Measurements from ENCODE around the gene PSMA5. TPM values are rescaled to one million over a fixed set of nuclear protein-coding genes. Genes with fewer than 3 reads are reported as not detected.
A peak's percentile ranks its signal among the peaks of the same experiment; 100 is the strongest.

The PSMA5 gene
- total RNA-seq, 2 experiments from 2014 or later: 192 to 210 TPM

GRCh38 chr1:109444346-109444745 lies 18.1 kb upstream of the PSMA5 start:
- no peaks in the 10 kb centered on the region for H3K4me1 Mint-ChIP-seq (ENCODE audit: low read depth)
- no peaks in the 10 kb centered on the region for H3K36me3 Mint-ChIP-seq (ENCODE audit: low read depth)

DNA sequence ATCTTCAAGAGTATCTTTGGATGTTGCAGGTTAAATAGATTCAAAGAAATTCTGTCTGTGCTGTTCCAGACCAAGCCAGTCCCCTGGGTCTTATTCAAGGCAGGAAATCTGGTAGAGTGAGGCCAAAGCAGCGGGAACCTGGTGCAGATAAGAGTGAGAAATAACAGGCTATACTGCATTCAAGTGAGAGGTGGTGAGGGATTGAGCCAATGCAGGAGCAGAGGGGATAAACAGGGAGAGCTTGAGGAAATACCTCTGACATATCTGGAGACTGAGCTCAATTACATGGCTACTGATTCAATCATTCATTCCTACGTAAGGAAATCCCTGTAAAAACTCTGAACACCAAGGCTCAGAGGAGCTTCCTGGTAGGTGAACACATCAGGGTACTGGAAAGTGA lies 17.2 kb upstream of the PSMA5 start:
- ATAC-seq (no peak), DNase-seq (no peak)
- TF ChIP-seq, protein P1, sequence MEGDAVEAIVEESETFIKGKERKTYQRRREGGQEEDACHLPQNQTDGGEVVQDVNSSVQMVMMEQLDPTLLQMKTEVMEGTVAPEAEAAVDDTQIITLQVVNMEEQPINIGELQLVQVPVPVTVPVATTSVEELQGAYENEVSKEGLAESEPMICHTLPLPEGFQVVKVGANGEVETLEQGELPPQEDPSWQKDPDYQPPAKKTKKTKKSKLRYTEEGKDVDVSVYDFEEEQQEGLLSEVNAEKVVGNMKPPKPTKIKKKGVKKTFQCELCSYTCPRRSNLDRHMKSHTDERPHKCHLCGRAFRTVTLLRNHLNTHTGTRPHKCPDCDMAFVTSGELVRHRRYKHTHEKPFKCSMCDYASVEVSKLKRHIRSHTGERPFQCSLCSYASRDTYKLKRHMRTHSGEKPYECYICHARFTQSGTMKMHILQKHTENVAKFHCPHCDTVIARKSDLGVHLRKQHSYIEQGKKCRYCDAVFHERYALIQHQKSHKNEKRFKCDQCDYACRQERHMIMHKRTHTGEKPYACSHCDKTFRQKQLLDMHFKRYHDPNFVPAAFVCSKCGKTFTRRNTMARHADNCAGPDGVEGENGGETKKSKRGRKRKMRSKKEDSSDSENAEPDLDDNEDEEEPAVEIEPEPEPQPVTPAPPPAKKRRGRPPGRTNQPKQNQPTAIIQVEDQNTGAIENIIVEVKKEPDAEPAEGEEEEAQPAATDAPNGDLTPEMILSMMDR (IDR thresholded peaks at IDR 0.05): no peak
- POLR2A ChIA-PET: interaction anchor here (1.0 kb wide), 1 partner anchor 458 kb away, joined by 3 read pairs; no protein-coding TSS in a partner anchor
- Mint-ChIP-seq H3K4me3 (no peak overlapping the region), H3K36me3 (ENCODE audit: low read depth) (no peaks in the 10 kb centered on the region), H3K4me1 (ENCODE audit: low read depth) (no peaks in the 10 kb centered on the region), H3K27ac (no peak overlapping the region), H3K27me3 (peaks cover 13% of the 10 kb centered on the region), H3K9me3 (no peaks in the 10 kb centered on the region)
- CTCF ChIA-PET: interaction anchor here (2.5 kb wide), 1 partner anchor 89 kb away, joined by 6 read pairs; no protein-coding TSS in a partner anchor
- intact Hi-C loops (cut with micrococcal nuclease): no loop called here

More at GRCh38 chr1:109444346-109444745, 18.1 kb upstream of the PSMA5 start:
- no peaks in the 10 kb centered on the region for H3K9me3 Mint-ChIP-seq
- DNase-seq (no peak), ATAC-seq (no peak)
- TF ChIP-seq, protein P1 (IDR thresholded peaks at IDR 0.05): no peak
- H3K4me3 Mint-ChIP-seq: no peak overlapping the region
- ChIA-PET CTCF (interaction anchor here (2.5 kb wide), 1 partner anchor 88 kb away, joined by 6 read pairs; no protein-coding TSS in a partner anchor), POLR2A (interaction anchor here (1.0 kb wide), 1 partner anchor 459 kb away, joined by 3 read pairs; no protein-coding TSS in a partner anchor)
- H3K27ac Mint-ChIP-seq: no peak overlapping the region
- peaks cover 13% of the 10 kb centered on the region for H3K27me3 Mint-ChIP-seq
- intact Hi-C loops (cut with micrococcal nuclease): no loop called here

- ATAC-seq: no peak
These were observed 14.8 kb upstream of the PSMA5 start for GRCh38 chr1:109441069-109441468.

GRCh38 chr1:109438798-109439297 lies 12.6 kb upstream of the PSMA5 start:
- TF ChIP-seq, protein P1 (IDR thresholded peaks at IDR 0.05): no peak
- peak; percentile 35 for DNase-seq
- no peaks in the 10 kb centered on the region for H3K36me3 Mint-ChIP-seq (ENCODE audit: low read depth)
- no peaks in the 10 kb centered on the region for H3K9me3 Mint-ChIP-seq
- H3K4me1 Mint-ChIP-seq (ENCODE audit: low read depth): no peaks in the 10 kb centered on the region
- H3K27ac Mint-ChIP-seq: no peak overlapping the region
- CTCF ChIA-PET: interaction anchor here (1.0 to 1.5 kb wide), 2 partner anchors 94 to 213 kb away, joined by 3 to 4 read pairs; no protein-coding TSS in a partner anchor
- H3K4me3 Mint-ChIP-seq: no peak overlapping the region
- intact Hi-C loops (cut with micrococcal nuclease): no loop called here
- peaks cover 5% of the 10 kb centered on the region for H3K27me3 Mint-ChIP-seq
- peak; percentile 85 for ATAC-seq
- POLR2A ChIA-PET: no interaction called here

More at GRCh38 chr1:109441069-109441468, 14.8 kb upstream of the PSMA5 start:
- no peak overlapping the region for H3K4me3 Mint-ChIP-seq
- no peaks in the 10 kb centered on the region for H3K4me1 Mint-ChIP-seq (ENCODE audit: low read depth)
- no peaks in the 10 kb centered on the region for H3K36me3 Mint-ChIP-seq (ENCODE audit: low read depth)
- H3K9me3 Mint-ChIP-seq: no peaks in the 10 kb centered on the region
- CTCF ChIA-PET: no interaction called here
- TF ChIP-seq, protein P1 (IDR thresholded peaks at IDR 0.05): no peak
- no peak for DNase-seq
- no peak overlapping the region for H3K27ac Mint-ChIP-seq
- POLR2A ChIA-PET: no interaction called here
- intact Hi-C loops (cut with micrococcal nuclease): no loop called here
- peaks cover 4% of the 10 kb centered on the region for H3K27me3 Mint-ChIP-seq

DNA sequence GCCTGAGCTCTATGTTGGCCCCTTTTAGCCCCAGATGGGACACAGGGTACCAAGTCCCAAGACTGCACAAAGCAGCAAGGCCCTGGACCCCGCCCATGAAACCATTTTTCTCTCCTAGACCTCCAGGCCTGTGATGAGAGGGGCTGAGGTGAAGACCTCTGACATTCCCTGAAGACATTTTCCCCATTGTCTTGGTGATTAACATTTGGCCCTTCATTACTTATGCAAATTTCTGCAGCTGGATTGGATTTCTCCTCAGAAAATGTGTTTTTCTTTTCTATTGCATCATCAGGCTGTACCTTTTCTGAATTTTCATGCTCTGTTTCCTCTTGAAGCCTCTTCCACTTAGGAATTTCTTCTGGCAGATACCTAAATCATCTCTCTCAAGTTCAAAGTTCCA lies 8.2 kb upstream of the PSMA5 start:
- TF ChIP-seq, protein P1 (IDR thresholded peaks at IDR 0.05): no peak
- CTCF ChIA-PET: no interaction called here
- no peaks in the 10 kb centered on the region for H3K4me1 Mint-ChIP-seq (ENCODE audit: low read depth)
- POLR2A ChIA-PET: interaction anchor here (0.6 kb wide), 1 partner anchor 190 kb away, joined by 3 read pairs; no protein-coding TSS in a partner anchor
- H3K27ac Mint-ChIP-seq: no peak overlapping the region
- H3K27me3 Mint-ChIP-seq: peaks cover 5% of the 10 kb centered on the region
- H3K9me3 Mint-ChIP-seq: no peaks in the 10 kb centered on the region
- no peaks in the 10 kb centered on the region for H3K36me3 Mint-ChIP-seq (ENCODE audit: low read depth)
- no peak overlapping the region for H3K4me3 Mint-ChIP-seq
- ATAC-seq (no peak), DNase-seq (no peak)
- intact Hi-C loops (cut with micrococcal nuclease): no loop called here
